SK-N-MC (cell line): ENCODE results near the gene SLC6A19.

Experiments used
- EZH2 ChIP-seq: fragments of 200-600 bp; sonication (generic); IDR thresholded peaks from one replicate; pipeline ENCODE4 v1.6.1; 2017; ENCODE audit warnings: antibody characterized with exemption
- FOXP2 ChIP-seq: optimal IDR thresholded peaks from 2 replicates; pipeline ENCODE3; 2011; ENCODE audit warnings: mild to moderate bottlenecking, moderate library complexity; ENCODE audit not compliant: insufficient read depth; ENCODE audit errors: extremely low read length, control extremely low read depth
- POLR2AphosphoS5 ChIP-seq: IDR thresholded peaks from 2 replicates; pipeline ENCODE4 v1.6.1; 2012; ENCODE audit warnings: mild to moderate bottlenecking, low read depth, low read length, borderline replicate concordance

DNA sequence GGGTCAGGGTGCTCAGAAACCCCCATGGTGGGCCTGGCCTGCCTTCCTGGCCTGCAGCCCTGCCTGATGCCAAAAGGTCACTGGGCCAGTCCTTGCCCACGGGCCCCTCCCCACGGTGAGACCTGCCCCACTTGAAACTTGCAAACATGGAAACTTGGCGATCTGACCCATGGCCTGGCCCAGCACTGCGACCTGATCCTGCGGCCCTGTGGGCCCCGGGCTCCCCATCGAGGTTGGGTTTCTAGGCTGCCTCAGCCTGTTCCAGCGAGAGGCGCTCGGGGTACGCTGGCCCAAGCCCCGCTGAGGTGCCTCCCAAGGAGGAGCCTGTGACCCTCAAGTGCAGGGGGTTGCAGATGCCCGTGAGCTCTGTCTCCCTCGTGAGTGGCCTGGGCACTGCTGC, 37.5 kb upstream of the SLC6A19 start:
- TF ChIP-seq EZH2 (no peak), POLR2AphosphoS5 (no peak), FOXP2 (no peak)
